PC-3 (cell line): Measurements from ENCODE around the gene AGPAT1.

ENCODE experiments used
- CTCF ChIP-seq: fragments of 300-600 bp; sonication (generic); conservative IDR thresholded peaks from 2 replicates; pipeline ENCODE4 v1.5.1; 2017; ENCODE audit warnings: antibody characterized with exemption, low read depth, mild to moderate bottlenecking, low read length
- EZH2 ChIP-seq: fragments of 300-600 bp; sonication (generic); IDR thresholded peaks from one replicate; pipeline ENCODE4 v1.6.1; 2017; ENCODE audit warnings: antibody characterized with exemption, mild to moderate bottlenecking, low read length; ENCODE audit not compliant: unreplicated experiment
- EZH2phosphoT487 ChIP-seq: fragments of 300-600 bp; sonication (generic); IDR thresholded peaks from 2 replicates; pipeline ENCODE4 v1.6.1; 2018; ENCODE audit warnings: mild to moderate bottlenecking, antibody characterized with exemption, low read length, borderline replicate concordance

- TF ChIP-seq CTCF (no peak), EZH2 (no peak), EZH2phosphoT487 (no peak)
Measured at GRCh38 chr6:32167154-32167760, 8.6 kb downstream of the AGPAT1 start.
